GM18511 (cell line): Measurements from ENCODE around the gene CARM1.
"Not testable (repeated sequence)": the region's sequence is repeated elsewhere in the genome, so short reads cannot be mapped to it uniquely, and the experiment has no call there.

Source experiments
- ATAC-seq: cut with Tn5 transposase; IDR thresholded peaks from one replicate; pipeline ENCODE4 v1.9.1; 2021; ENCODE audit warnings: mild to moderate bottlenecking, moderate library complexity; ENCODE audit not compliant: unreplicated experiment

The CARM1 gene

DNA sequence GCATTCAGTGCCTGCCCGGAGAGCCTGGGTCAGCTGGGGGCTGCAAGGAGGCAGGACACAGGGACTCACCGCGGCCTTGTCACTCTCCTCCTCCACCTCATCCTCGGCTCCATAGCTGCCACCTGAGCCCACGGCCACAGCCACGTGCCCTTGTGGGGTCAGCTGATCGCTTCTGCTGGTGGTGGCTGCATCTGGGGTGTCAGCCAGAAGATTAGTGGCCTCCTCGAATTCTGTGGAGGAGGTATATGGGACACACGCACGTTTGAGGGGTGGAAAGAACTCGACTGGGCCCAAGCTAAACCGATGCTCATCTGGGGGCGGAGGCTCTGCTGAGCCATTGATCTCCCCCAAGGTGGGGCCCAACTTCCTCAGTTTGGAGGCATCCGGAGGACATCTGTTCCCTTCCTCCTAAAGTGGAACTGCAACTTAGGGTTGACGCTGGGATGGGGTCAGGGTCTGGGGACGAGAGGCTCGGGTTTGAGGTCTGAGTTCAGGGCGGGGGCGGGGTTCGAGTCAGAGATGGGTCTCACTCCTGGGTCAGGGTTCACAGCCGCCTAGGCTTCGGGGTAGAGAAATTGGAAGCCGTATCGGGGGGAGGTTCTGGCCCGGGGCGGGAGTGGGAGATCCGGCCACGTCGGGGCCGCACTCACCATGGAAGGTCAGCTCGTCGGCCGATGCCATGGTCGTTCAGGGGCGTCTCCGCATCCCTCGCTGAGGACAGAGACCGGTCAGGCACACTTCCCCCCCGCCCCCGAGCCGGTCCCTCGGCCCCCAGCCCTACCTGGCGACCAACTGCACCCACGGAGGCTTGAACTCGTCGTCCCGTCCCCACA is 56.6 kb downstream of the CARM1 start:
- ATAC-seq: no peak

DNA sequence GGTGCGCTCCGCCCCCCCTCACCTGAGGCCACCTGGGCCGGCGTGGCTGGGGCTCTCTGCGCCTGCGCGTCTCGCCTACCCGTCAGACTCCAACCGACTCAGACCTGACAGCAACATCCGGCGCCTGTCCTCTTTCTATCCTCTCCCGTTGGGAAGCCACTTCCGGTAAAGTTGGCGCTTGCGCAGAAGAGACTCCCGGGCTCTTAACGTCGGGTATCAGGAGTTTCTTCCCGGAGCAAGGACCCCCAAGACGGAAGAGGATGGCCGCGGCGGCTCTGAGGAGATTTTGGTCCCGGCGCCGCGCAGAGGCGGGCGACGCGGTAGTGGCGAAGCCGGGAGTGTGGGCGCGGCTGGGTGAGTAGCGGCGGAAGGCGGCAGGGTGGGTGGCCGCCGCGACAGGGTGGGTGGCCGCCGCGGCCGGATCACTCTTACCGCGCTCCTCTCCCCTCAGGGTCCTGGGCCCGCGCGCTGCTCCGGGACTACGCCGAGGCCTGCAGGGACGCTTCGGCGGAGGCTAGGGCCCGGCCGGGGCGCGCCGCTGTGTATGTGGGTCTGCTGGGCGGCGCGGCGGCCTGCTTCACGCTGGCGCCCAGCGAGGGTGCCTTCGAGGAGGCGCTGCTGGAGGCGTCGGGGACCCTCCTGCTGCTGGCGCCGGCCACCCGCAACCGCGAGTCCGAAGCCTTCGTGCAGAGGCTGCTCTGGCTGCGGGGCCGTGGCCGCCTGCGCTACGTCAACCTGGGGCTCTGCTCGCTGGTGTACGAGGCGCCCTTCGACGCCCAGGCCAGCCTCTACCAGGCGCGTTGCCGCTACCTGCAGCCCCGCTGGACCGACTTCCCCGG is 57.4 kb downstream of the CARM1 start, which contains the start of the genes TIMM29 and YIPF2:
Gene TIMM29 (plus strand): TSS at position 249 of the 839 bp plus-strand sequence. CDS start 12 bp downstream, at position 261.
Gene YIPF2 (minus strand): TSS at position 77 of the 839 bp plus-strand sequence. CDS start 229 bp downstream, outside the sequence.
- peak; percentile 85 for ATAC-seq

DNA sequence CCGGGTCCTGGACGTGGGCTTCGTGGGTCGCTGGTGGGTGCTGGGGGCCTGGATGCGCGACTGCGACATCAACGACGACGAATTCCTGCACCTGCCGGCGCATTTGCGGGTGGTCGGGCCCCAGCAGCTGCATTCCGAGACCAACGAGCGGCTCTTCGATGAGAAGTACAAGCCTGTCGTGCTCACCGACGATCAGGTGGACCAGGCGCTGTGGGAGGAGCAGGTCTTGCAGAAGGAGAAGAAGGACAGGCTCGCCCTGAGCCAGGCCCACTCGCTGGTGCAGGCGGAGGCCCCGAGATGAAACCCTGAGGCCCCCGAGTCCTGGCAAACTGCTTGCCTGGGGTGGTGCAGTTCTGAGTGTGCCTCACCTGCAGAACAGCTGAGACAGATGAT is 58.0 kb downstream of the CARM1 start:
- ATAC-seq: no peak

DNA sequence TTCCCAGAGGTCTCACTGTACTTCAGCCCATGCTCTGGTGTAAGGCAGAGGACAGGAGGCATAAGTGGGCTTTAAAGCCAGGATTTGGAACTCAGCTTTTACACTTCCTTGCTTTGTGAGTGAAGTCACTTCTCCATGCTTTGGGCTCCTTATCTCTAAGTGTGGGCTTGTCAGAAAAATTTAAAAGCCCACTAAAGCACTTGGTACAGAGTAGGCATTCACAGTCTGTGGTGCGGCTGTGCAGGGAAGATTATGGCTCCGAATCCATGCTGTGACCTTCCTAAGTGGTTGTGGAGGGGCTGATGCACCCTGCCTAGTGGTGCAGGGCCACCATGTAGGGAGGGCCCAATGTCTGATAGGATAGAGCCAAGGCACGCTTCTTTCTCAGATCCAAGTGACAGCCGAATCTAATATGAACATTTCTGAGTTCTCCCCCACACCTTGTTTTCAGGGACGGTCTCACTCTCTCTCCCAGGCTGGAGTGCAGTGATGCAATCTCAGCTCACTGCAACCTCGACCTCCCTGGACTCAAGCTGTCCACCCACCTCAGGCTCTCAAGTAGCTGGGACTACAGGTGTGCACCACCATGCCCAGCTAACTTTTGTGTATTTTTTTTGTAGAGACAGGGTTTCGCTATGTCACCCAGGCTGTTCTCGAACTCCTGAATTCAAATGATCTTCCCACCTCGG is 64.2 kb downstream of the CARM1 start:
- no peak for ATAC-seq

DNA sequence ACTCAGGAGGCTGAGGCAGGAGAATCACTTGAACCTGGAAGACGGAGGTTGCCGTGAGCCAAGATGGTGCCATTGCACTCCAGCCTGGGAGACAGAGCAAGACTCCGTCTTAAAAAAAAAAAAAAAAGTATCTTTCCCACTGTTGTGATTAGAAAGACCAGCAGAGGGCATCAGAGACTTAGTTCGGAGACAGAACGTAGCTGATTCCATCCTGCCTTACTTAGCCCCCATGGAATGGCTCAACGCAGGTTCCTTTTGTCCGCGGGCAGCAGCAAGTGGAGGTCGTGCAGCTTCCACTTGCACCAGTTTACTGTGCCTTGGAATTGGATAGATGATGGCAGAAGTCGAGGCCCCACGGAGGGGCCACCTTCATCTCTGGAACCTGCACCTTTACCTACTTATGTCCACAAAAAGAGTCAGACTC is 65.3 kb downstream of the CARM1 start:
- ATAC-seq: no peak

DNA sequence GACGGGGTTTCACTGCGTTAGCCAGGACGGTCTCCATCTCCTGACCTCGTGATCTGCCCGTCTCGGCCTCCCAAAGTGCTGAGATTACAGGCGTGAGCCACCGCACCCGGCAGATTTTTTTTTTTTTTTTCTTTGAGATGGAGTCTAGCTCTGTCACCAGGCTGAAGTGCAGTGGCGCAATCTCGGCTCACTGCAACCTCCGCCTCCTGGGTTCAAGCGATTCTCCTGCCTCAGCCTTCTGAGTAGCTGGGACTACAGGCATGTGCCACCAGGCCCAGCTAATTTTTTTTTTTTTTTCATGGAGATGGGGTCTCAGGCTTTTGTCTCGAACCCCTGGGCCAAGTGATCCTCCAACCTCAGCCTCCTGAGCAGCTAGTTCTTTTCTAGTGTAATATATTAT is 70.3 kb downstream of the CARM1 start:
- ATAC-seq: not testable (repeated sequence)

DNA sequence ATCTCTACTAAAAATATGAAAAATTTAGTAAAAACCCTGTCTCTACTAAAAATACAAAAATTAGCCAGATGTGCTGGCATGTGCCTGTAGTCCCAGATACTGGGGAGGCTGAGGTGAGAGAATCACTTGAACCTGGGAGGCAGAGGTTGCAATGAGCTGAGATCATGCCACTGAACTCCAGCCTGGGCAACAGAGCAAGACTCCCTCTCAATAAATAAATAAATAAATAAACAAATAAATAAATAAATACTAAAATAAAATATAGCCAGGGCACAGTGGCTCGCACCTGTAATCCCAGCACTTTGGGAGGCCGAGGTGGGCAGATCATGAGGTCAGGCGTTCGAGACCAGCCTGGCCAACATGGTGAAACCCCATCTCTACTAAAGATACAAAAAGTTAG is 72.1 kb downstream of the CARM1 start:
- not testable (repeated sequence) for ATAC-seq

DNA sequence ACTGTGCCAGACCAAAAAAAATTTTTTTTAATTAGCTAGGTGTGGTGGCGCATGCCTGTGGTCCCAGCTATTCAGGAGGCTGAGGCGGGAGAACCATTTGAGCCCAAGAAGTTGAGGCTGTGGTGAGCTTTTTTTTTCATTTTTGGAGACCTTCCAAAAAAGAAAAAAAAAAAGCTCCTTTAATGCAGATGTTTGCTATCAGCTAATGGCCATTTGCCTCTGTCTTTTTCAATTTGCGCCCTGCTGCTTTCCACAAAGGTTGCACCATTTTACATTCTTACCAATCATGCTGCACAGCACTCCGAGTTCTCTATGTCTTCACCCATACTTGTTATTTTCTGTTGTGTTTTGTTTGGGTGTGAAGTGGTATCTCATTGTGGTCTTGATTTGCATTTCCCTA is 73.9 kb downstream of the CARM1 start:
- ATAC-seq: no peak

DNA sequence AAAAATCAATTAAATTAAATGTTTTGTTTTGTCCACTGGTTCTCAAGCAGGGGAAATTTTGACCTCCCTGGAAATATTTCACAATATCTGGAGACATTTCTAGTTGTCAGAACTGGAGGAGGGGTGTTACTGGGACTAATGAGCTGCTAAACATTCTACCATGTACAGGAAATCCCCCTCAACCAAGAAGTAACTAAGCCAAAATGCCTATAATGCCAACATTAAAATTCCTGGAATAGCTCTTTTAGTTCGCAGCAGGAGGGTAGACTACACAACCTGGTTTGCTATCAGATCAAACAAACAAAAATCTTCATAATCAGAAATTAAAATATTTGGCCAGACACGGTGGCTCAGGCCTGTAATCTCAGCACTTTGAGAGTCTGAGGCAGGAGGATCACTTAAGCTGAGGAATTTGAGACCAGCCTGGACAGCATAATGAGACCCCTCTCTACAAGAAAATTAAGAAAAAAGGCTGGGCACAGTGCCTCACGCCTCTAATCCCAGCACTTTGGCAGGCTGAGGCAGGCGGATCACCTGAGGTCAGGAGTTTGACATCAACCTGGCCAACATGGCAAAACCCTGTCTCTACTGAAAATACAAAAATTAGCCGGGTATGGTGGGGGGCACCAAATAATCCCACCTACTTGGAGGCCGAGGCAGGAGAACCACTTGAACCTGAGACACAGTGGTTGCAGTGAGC is 75.8 kb downstream of the CARM1 start:
- ATAC-seq: no peak

DNA sequence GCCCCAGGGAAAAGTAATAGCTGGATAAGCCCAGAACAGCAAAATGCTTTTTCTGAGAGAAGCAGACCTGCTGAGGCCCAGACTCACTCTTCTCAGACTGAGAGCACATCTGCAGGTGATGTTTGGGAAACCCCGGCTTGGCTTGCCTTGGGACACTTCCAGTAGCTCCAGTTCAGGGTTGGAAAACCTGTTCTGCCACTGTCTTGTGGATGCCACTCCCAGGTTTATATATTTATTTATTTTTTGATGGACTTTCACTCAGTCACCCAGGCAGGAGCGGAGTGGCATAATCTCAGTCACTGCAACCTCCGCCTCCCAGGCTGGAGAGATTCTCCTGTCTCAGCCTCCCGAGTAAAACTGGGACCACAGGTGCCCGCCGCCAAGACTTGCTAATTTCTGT is 81.5 kb downstream of the CARM1 start:
- ATAC-seq: no peak

DNA sequence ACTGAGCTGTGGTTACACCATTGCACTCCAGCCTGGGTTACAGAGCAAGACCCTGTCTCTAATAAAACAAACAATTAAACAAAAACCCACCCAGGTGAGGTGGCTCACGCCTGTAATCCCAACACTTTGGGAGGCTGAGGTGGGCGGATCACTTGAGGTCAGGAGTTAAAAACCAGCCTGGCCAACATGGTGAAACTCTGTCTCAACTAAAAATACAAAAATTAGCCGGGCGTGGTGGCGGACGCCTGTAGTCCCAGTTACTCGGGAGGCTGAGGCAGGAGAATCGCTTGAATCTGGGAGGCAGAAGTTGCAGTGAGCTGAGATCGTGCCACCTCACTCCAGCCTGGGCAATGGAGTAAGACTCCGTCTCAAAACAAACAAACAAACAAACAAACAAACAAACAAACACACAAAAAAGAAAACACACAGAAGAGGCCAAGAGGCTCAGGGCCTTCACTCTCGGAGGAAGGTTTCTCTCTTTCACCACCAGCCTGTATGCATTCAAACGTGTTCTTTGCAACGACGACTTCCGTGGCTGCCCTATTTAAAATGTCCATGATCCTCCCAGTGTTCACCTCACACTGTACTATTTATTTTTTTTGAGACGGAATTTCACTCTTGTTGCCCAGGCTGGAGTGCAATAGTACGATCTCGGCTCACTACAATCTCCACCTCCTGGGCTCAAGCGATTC is 88.1 kb downstream of the CARM1 start:
- not testable (repeated sequence) for ATAC-seq

DNA sequence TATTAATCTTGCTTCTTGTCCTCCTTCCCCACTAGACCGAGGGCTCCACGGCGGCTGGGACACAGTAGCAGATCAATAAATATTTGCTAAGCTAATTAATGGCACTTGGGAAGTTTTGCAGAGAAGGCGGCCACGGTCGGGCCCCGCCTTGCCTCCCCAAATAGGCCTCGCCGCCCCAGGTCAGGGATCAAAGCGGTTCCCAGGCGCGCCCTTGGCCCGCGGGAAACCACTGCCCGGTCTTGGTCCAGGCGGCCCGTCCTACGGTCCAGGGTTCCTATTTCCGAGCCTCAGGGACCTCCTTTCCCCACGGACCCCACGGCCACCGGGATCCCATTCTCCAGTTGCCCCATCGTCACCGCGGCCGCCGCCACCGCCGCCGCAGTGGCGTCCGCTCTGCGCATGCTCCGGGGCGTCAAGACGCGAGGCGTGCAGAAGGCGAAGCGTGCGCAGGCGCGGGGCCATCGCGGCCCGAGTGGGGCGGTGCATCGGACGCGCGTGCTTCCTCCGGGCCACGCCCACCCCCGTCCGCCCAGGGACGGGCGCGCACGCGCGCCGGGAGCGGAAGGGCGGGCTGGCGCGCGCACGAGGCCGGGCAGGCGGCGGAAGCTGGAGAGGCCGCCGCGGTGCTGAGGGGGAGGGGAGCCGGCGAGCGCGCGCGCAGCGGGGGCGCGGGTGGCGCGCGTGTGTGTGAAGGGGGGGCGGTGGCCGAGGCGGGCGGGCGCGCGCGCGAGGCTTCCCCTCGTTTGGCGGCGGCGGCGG is 89.1 kb downstream of the CARM1 start, which contains the start of gene SMARCA4:
Gene SMARCA4 (plus strand): TSS at position 717 of the 759 bp plus-strand sequence. CDS start 23,122 bp downstream, outside the sequence.
- ATAC-seq: peak; percentile 79

DNA sequence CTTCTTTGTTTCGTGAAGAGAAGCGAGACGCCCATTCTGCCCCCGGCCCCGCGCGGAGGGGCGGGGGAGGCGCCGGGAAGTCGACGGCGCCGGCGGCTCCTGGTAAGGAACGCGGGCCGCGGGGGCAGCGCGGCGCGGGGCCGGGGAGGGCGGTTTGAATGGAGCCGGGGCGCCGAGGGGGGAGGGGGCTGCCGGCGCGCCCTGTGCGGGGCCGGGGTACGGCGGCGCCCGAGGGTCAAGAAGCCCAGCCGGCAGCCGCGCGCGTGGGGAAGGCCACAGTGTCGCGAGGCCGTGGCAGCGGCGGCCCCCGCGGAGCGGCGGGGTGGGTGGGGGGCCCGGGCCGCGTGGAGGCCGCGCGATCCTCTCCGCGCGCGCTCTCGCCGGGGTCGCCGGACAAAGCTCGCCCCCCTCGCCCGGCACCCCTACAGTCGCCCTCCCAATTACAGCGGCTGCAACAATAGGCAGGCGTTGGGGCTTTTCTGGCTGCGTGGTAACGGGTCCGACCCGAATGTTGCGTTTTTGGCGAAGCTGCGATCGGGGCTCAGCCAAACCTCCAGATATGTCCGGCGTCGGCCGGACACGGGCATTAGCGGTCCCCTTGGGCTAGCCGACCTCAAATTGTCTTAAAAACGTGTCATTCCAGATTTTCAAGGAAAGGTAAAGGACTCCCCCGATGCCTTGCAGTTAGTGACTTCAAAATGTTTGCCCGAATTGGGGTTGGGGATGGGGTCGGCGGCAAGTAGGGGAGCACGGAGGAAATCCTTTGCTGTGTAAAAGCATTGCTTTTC is 89.9 kb downstream of the CARM1 start:
- peak; percentile 35 for ATAC-seq

DNA sequence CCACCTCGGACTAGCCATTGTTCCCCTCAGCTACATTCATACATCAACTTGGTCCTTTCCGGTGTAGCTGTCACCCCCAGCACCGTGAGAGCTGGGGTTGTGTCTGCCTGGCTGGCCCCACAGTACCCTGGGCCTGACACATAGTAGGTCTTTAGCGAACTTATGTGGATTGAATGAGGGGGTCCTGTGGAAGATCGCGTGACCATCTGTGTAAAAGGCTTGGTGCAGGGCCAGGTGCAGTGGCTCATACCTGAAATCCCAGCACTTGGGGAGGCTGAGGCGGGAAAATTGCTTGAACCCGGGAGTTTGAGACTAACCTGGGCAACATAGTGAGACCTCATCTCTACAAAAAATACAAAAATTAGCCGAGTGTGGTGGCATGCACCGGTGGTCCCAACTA is 91.5 kb downstream of the CARM1 start:
- ATAC-seq: no peak

DNA sequence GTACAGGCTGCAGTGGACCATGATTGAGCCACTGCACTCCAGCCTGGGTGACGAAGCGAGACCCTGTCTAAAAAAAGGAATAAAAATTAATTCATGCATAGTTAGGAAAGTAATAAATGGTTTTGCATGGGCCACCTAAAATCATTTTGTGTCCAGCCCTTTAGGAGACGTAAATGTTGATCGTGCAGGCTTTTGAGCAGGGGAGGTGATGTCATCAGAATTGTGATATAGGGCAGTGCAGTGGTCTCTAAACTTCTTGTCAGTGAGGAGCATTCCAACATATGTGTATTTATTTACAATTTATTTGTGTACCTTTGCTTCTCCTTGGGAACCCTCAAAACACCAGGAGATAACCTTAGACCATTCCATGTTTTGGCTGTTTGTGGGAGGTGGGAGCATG is 92.5 kb downstream of the CARM1 start:
- ATAC-seq: no peak

DNA sequence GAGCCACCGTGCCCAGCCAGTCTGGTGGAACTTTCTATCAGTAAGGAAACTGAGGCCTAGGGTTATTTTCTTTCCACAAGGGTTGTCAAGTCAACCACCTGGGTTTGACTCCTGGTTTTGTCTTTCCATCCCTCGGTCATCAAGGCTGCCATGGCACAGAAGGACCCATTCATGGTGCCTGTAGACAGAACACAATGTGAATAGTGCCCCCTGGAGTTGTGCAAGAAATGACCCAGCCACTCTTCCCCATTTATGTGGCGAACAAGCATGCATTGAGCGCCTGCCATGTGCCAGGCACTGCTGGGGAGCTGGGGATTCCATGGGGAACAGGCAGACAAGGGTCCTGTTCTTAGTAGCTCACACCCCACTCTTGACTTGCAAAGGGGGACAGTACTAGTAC is 93.5 kb downstream of the CARM1 start:
- ATAC-seq: no peak

DNA sequence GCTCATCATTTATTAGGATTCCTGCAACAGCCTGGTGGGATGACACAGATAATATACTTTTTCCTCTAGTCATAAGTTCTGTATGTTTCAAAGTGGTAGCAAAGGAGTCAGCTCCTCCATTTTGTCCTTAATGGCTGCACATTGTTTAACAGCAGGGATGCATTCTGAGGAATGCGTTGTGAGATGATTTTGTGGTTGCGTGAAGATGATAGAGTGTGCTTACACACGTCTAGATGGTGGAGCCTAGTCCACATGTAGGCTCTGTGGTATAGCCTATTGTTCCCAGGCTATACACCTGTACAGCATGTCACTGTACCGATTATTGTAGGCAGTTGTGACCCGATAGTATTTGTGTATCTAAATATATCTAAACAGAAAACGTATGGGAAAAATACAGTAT is 94.0 kb downstream of the CARM1 start:
- ATAC-seq: no peak

DNA sequence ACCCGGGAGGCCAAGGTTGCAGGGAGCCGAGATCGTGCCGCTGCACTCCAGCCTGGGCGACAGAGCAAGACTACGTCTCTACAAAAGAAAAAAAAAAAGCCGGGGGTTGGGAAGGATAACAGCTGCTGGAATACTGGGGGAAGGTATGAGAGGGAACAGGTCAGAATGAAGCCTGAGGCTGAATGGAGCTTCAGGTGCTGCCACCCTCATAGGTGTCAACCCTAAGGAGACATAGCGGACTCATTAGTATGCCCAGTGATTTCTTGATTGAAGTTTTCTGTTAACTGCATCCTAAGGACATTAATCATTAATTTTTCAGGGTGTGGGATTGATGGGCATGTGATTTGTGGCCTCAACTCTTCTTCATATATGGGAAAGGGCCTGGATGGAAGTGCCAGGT is 95.5 kb downstream of the CARM1 start:
- ATAC-seq: no peak
